HUES48 (cell line): ENCODE measurements around the gene ZNF681.
A peak's percentile ranks its signal among the peaks of the same experiment; 100 is the strongest.

Source experiments
- H3K27ac ChIP-seq: one replicate; pipeline ENCODE4 v1.7.0; 2013; ENCODE audit warnings: low read depth, low read length, inconsistent platforms
- H3K27me3 ChIP-seq: 2 replicates; pipeline ENCODE4 v1.6.1; 2013; ENCODE audit warnings: mild to moderate bottlenecking, low read length; ENCODE audit not compliant: control insufficient read depth, insufficient read depth
- H3K36me3 ChIP-seq: 2 replicates; pipeline ENCODE4 v1.6.1; 2013; ENCODE audit warnings: low read length; ENCODE audit not compliant: control insufficient read depth, insufficient read depth
- H3K4me1 ChIP-seq: 2 replicates; pipeline ENCODE4 v1.6.1; 2013; ENCODE audit warnings: mild to moderate bottlenecking, low read length; ENCODE audit not compliant: control insufficient read depth, insufficient read depth
- H3K4me3 ChIP-seq: 2 replicates; pipeline ENCODE4 v1.5.1; 2013; ENCODE audit warnings: mild to moderate bottlenecking, low read depth, low read length
- H3K9ac ChIP-seq: 2 replicates; pipeline ENCODE4 v1.6.1; 2013; ENCODE audit warnings: mild to moderate bottlenecking, low read depth, low read length, moderate library complexity
- H3K9me3 ChIP-seq: 2 replicates; pipeline ENCODE4 v1.6.1; 2013; ENCODE audit warnings: low read length; ENCODE audit not compliant: control insufficient read depth, insufficient read depth

The ZNF681 gene

DNA sequence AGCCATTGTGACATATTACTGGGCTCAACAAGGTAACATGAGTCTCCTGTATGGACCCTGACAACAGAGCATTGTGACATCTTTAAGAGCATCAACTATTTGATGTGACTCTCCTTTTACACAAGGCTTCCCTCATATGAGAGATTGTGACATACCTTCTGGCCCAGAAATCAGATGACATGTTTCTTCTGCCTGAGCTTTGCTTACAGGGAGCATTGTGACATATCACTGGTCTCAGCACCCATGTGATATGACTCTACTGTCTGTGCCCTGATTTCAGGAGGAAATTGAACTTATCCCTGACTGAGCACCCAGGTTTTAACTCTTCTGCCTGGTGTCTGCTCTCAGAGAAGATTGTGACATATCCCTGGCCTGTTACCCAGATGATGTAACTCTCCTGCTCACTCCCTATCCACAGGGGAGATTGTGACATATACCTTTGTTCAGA lies 15.9 kb upstream of the ZNF681 start:
- no peak overlapping the region for H3K27ac ChIP-seq
- no peaks in the 10 kb centered on the region for H3K27me3 ChIP-seq
- H3K4me3 ChIP-seq: no peak overlapping the region
- no peaks in the 10 kb centered on the region for H3K9me3 ChIP-seq
- peaks cover 92% of the 10 kb centered on the region for H3K36me3 ChIP-seq
- H3K4me1 ChIP-seq: no peaks in the 10 kb centered on the region
- H3K9ac ChIP-seq: no peak overlapping the region

DNA sequence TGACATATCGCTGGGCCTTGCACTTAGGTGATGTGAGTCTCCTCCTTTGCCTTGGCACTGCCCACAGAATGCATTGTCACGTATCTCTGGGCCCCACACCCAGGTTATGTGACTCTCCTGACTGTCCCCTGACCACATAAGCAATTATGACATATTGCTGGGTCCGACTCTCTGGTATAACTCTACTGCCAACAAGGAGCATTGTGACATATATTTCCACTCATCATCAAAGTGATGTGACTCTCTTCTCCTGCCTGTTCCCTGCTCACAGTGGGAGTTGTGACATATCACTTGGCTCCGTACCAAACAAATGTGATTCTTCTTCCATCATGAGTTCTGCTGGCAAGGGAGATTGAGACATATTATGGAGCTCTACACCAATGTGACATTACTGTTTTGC lies 15.4 kb upstream of the ZNF681 start:
- Histone ChIP-seq H3K36me3 (peaks cover 90% of the 10 kb centered on the region), H3K9ac (no peak overlapping the region), H3K27me3 (no peaks in the 10 kb centered on the region), H3K27ac (no peak overlapping the region), H3K4me1 (no peaks in the 10 kb centered on the region), H3K4me3 (no peak overlapping the region), H3K9me3 (no peaks in the 10 kb centered on the region)

DNA sequence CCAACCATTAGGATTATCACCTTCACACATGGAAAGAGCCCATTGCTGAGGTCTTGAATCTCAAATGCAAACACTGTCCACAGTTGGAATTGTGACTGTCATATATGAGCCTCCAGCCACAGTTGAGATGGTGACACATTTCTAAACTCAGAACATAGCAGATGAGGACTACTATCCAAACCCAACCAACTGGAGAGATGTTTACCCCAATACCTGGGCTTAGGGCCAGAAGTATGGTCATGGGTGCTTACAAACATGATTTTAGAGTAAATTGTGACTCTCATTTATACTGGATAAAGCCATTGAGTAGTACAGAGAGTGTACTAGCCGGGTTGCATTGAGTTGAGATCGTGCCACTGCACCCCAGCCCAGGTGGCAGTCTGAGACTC lies 14.0 kb upstream of the ZNF681 start:
- H3K4me1 ChIP-seq: no peaks in the 10 kb centered on the region

DNA sequence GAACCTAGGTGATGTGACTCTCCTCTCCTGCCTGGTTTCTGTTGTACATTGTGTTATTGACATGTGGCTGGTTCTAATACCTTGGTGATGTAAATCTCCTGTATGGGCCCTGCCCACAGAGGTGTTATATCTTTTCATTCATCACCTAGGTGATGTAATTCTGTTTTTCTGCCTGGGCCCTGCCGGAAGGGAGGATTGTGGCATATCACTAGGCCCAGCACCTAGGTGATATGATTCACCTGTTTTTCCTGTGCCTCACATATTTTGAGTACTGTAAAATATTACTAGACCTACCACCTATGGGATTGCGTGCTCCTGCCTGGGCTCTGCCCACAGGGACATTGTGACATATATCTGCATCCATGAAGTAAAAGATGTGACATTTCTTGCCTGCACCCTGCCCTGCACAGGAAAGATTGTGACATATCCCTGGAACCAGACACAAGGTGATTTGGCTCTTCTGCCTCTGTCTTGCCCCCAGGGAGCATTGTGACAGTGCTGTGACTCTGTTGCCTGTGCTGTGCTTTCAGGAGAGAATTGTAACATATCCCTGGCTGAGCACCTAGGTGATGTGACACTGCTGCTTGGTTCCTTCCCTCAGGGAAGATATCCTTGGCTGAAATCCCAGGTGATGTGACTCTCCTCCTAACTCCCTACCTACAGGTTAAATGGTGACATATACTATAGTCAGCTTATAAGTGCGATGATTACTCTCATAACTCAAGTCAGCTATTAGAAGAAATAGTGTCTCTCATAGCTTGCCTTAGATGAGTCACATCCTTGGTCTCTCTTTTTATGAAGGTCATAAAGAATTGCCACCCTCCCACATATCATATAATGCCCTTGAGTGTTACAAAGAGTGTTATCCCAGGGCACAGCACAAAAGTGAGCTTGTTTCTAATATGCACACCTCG lies 13.3 kb upstream of the ZNF681 start:
- H3K9me3 ChIP-seq: no peaks in the 10 kb centered on the region
- no peak overlapping the region for H3K27ac ChIP-seq
- H3K27me3 ChIP-seq: no peaks in the 10 kb centered on the region
- H3K4me1 ChIP-seq: no peaks in the 10 kb centered on the region
- no peak overlapping the region for H3K4me3 ChIP-seq
- peaks cover 84% of the 10 kb centered on the region for H3K36me3 ChIP-seq
- H3K9ac ChIP-seq: no peak overlapping the region

More for the DNA sequence above, 14.0 kb upstream of the ZNF681 start:
- Histone ChIP-seq H3K9me3 (no peaks in the 10 kb centered on the region), H3K27ac (no peak overlapping the region), H3K36me3 (peaks cover 86% of the 10 kb centered on the region), H3K9ac (no peak overlapping the region), H3K4me3 (no peak overlapping the region), H3K27me3 (no peaks in the 10 kb centered on the region)

DNA sequence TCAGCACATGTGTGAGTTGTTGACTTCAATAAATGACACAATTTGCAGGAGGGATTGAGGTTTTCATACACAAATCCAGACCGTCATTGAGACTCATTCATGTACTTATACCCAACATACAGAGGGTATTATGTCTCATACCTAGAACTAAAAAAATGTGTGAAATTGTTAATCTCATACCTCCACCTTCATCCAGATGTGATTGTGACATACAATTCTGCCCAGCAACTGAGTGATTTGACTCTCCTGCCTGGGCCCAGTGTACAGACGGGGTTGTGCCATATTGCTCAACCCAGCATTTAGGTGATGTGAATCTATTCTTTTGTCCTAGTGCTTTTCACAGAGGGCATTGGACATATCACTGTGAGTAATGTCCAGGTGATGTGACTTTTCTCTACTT lies 12.6 kb upstream of the ZNF681 start:
- H3K4me3 ChIP-seq: no peak overlapping the region

DNA sequence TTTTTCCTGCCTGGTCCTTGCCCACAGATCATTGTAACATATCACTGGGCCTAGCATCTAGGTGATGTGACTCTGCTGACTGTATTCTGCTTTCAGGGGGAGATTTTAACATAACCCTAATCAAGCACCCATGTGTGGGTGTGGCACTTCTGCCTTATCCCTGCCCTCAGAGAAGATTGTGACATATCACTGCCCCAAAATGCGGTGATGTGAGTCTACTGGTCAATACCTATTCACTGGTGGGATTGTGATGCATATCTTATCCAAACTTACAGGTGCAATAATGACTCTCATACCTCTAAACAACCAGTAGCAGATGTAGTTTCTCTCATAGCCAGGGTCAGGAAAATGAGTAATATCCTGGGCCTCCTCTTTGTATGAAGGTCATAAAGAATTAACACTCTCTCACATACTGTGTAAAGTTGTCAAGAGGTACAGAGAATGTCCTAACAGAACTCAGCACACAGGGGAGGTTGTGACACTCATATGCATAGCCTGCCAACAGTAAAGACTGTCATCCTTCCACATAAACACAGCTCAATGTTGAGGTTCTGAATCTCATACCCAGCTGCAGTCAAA lies 12.1 kb upstream of the ZNF681 start:
- Histone ChIP-seq H3K9me3 (no peaks in the 10 kb centered on the region), H3K4me1 (no peaks in the 10 kb centered on the region), H3K4me3 (no peak overlapping the region), H3K36me3 (peaks cover 73% of the 10 kb centered on the region), H3K27ac (no peak overlapping the region), H3K9ac (no peak overlapping the region), H3K27me3 (no peaks in the 10 kb centered on the region)

More for the DNA sequence above, 12.6 kb upstream of the ZNF681 start:
- Histone ChIP-seq H3K4me1 (no peaks in the 10 kb centered on the region), H3K36me3 (peaks cover 77% of the 10 kb centered on the region), H3K27me3 (no peaks in the 10 kb centered on the region), H3K27ac (no peak overlapping the region), H3K9ac (no peak overlapping the region), H3K9me3 (no peaks in the 10 kb centered on the region)

DNA sequence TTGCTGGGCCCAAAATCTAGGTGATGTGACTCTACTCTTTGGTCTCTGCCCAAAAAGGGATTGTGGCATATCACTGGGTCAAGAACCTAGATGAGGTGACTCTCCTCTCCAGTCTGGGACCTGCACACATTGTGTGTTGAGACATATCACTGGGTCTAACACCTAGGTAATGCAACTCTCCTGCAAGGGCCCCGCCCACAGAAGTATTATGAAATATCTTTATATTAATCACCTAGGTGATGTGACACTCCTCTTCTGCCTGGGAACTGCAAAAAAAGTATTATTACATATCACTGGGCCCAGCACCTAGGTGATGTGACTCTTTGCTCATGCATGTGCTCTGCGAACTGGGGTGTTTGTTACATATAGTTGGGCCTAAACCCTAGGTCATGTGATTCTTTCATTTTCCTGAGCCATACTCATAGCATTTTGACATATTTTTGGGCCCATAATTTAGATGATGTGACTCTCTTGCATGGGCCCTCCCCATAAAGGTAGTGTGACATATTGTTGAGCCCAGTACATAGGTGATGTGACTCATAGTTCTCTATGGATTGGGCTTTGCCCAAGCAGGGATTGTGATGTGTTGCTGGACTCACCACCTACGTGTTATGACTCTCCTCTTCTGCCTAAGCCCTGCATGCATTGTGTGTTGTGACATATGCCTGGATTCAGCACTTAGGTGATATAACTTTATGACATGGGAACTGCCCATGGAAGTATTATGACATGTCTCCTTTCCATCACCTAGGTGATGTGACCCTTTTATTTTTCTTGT lies 11.2 kb upstream of the ZNF681 start:
- no peak overlapping the region for H3K27ac ChIP-seq
- H3K36me3 ChIP-seq: peaks cover 70% of the 10 kb centered on the region
- H3K9me3 ChIP-seq: no peaks in the 10 kb centered on the region
- H3K9ac ChIP-seq: no peak overlapping the region
- H3K27me3 ChIP-seq: no peaks in the 10 kb centered on the region
- no peak overlapping the region for H3K4me3 ChIP-seq
- H3K4me1 ChIP-seq: 0 out of 2 replicates have a peak, but pooled peaks cover under 1% of the 10 kb centered on the region

DNA sequence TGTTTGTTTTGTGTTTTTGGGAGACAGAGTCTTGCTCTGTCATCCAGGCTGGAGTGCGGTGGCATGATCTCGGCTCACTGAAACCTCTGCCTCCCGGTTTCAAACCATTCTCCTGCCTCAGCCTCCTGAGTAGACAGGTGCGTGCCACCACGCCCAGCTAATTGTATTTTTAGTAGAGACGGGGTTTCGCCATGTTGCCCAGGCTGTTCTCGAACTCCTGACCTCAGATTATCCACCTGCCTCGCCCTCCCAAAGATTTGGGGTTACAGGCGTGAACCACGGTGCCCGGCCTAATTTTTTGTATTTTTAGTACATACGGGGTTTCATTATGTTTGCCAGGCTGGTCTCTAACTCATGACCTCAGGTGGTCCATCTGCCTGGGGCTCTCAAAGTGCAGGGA lies 8.3 kb upstream of the ZNF681 start:
- Histone ChIP-seq H3K4me1 (peaks cover 3% of the 10 kb centered on the region; the same call in 1 of the 2 replicates), H3K4me3 (no peak overlapping the region), H3K9ac (no peak overlapping the region), H3K27ac (no peak overlapping the region), H3K36me3 (peaks cover 48% of the 10 kb centered on the region), H3K27me3 (no peaks in the 10 kb centered on the region), H3K9me3 (no peaks in the 10 kb centered on the region)

DNA sequence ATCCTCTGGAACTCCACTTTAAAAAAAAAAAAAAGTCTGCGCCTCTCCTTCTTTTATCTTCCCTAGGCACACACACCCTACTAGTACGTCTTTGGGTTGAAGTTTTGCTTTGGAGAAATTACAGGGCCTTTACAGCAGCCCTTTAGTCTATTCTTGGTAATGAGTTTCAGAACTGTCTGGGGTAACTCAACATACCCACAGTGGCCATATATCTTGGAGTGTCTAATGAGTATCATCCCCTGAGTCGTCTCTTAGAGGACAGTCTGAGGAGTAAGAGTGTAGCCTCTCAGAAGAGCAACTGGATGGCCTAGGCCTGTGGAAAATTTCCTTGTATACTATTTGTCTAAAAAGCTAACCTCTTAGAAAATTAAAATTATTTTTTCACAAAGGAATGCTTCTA lies 6.1 kb upstream of the ZNF681 start:
- no peak overlapping the region for H3K9ac ChIP-seq

DNA sequence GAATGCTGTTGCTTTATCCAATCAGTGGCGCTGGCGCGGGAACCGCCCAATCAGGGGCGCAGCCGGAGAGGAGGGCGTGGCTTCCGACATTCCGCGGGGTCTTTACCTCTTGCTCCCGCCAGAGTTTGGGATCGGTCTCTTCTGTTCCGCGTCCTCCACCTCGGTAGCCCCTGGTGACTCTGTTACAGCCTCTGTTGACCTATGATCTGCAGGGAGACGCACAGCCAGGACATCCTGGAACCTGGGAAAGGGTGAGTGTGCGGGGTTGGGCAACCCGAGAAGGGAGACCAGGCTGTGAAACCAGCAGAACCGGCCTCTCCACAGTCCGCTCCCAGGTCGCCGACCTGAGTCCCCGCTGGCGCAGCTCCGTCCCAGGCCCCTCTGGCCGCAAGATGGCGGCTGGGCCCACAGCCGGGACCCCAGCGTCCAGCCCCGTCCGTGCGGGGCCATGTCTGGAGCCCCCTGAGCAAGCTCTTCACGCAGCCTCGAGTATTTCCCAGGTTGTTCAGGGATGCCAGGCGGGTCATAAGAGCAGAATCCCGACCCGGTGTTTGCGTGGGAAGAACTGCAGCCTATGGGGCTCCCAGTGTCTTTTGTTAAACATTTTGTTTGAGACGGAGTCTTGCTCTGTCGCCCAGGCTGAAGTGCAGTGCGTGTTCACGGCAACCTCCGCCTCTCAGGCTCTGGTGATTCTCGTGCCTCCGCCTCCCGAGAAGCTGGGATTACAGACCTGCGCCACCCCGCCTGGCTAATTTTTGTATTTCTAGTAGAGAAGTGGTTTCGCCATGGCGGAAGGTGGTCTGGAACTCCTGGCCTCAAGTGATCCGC lies 4.4 kb upstream of the ZNF681 start:
- Histone ChIP-seq H3K4me3 (peak overlapping the region; percentile 98), H3K27me3 (peaks cover 4% of the 10 kb centered on the region; the same call in 1 of the 2 replicates), H3K36me3 (peaks cover 15% of the 10 kb centered on the region), H3K9ac (peak overlapping the region; percentile 95), H3K27ac (peak overlapping the region; percentile 85), H3K4me1 (peaks cover 3% of the 10 kb centered on the region; the same call in 1 of the 2 replicates), H3K9me3 (no peaks in the 10 kb centered on the region)

More for the DNA sequence above, 6.1 kb upstream of the ZNF681 start:
- peaks cover 4% of the 10 kb centered on the region; the same call in 1 of the 2 replicates for H3K27me3 ChIP-seq
- H3K27ac ChIP-seq: no peak overlapping the region
- peaks cover 3% of the 10 kb centered on the region; the same call in 1 of the 2 replicates for H3K4me1 ChIP-seq
- H3K9me3 ChIP-seq: no peaks in the 10 kb centered on the region
- H3K36me3 ChIP-seq: peaks cover 27% of the 10 kb centered on the region
- peak overlapping the region; percentile 98 for H3K4me3 ChIP-seq
